GM21528 (cell line): Measurements from ENCODE around the gene TBX4.

Source experiments
- ATAC-seq: cut with Tn5 transposase; IDR thresholded peaks from one replicate; pipeline ENCODE4 v1.9.1; 2021; ENCODE audit warnings: mild to moderate bottlenecking, moderate library complexity; ENCODE audit not compliant: unreplicated experiment, low FRiP score

Gene TBX4

DNA sequence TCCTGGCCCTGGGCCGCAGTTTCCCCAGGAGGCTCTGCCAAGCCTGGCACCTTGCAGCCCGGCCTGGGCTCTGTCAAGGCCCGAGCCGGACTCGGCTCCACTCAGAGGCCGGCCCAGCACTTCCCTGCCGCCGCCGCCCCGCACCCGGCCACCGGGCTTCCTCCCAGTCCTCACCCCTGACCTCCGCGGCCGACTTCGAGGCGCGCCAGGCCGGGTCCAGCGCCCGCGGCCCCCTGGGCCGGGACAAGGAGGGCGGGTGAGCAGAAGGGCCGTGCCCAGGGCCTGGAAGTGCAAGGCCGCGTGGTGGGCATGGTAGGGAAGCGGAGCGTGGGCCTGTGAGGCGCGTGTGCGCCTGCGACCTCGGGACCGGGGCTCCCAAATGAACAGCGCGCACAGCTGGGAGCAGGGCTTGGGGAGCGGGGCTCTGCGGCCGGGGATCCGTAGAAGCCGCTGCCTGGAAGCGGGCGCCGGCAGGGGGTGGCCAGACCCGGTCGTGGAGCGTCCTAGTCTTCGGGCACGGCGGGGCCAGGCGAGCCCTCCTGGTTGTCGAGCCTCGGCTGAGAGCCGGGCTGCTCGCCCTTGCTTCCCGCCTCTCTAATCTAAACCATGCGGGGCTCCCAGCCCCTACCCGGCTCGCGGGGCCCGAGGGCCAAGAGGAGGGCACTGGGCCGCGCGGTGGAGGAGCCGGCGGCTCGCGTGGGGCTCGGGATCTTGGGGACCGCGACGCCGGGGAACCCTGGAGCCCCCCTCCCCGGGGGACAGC, 503 bp upstream of the TBX4 start:
- ATAC-seq, result no peak

- ATAC-seq, result no peak
Observed at GRCh38 chr17:61453566-61454380, 1.6 kb downstream of the TBX4 start.

DNA sequence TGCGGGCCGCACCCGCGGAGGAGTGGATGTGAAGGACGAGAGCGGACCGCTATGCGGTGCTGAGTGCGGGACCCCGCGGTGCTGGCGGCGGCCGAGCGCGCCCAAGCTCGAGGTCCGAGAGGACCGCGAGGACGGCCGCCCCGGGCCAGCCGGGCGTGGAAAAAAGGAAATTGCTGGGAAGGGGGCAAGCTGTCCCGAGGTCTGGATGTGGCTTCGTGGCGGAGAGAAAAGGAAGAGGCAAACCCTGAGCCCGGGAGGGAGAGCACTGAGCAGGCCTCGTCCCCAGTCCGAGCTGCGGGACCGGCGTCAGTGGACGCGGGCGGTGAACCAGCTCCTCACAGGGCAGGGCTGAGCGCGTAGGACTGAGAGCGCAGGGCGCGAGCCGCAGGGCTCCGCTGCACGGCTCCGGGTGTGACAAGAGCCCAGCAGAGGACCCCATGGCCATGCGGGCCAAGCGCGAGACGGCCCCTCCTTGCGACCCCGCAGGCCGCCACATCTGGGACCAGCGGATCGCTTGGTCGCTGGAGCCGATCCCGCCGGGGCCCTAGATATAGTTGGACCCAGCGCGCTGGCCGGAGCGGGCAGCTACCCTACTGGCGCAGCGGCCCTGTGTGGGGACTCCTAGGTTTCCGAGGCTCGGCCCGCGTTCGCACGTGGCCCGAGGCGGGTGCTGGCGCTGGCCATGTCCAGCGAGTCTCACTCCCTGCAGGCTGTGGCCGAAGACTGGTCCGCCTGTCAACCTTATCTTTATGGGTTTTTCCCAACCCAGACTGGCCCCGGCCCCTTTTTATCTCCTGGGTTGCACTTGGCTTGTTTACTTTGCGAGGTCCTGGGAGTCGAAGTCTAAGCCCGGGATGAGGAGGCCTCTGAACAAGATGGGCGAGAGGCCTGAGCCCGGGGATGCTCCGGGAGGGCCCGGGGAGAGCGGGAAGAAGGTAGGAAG, 2.4 kb downstream of the TBX4 start:
- no peak for ATAC-seq

DNA sequence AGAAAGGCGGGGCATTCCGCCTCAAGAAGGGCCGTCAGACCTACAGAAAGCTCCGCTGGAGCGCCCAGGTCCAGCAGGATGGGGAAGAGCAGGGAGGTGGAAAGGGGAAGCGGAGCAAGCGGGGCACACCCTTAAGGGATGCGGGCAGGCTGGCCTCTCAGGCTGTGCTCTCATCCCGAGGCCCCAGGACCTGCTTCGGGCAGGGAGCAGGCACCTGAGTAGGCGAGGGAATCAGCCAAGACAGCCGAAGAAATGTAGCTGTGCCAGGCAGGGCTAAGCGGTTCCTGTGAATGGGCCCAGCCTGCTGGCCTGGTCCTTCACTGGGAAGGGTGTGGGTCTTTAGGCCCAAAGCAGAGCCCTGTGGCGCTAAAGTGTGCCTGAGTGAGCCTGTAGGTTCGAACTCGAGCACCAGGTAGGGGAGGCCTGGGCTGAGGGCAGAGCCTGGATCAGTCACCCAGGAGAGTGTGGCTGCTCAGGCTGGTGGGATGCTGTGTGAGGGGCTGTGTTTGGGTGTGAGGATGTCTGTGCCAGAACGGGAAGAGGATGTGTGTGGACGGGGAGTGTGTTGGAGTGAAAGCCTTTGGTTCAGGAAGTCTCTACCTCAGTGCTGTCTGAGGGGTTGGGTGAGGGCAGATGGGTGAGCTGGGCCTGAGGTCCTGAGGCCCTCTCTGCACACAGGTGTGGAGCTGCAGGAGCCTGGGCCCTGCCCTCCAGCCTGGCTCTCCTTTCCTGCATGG, 3.3 kb downstream of the TBX4 start:
- ATAC-seq, result no peak

- no peak for ATAC-seq
Observed at GRCh38 chr17:61456061-61456681, 3.9 kb downstream of the TBX4 start.

DNA sequence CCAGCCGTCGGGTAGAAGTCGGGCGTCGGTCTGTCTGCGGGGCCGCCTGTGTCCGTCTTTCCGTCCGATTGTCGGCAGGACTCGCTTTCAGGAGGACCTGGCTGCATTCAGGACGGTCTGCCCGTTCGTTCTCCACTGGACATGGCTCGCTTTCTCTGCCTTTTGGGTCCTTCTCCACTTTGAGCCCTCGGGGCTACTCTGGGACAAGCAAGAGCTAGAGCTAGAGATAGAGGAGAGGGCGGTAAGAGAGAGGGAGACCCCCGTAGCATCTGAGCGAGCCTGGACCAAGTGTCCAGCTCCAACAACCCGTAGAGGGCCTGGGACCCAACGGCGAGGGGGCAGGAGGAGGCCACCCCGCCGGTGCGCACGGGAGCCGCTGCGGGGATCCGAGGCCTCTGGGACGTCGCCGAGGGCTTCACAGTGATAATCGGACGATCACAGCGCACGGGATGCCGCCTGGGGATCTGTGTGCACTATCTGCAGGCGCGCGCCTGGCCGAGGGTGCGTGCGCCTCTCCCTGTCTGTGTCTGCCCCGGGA, 4.5 kb downstream of the TBX4 start:
- ATAC-seq, result no peak

DNA sequence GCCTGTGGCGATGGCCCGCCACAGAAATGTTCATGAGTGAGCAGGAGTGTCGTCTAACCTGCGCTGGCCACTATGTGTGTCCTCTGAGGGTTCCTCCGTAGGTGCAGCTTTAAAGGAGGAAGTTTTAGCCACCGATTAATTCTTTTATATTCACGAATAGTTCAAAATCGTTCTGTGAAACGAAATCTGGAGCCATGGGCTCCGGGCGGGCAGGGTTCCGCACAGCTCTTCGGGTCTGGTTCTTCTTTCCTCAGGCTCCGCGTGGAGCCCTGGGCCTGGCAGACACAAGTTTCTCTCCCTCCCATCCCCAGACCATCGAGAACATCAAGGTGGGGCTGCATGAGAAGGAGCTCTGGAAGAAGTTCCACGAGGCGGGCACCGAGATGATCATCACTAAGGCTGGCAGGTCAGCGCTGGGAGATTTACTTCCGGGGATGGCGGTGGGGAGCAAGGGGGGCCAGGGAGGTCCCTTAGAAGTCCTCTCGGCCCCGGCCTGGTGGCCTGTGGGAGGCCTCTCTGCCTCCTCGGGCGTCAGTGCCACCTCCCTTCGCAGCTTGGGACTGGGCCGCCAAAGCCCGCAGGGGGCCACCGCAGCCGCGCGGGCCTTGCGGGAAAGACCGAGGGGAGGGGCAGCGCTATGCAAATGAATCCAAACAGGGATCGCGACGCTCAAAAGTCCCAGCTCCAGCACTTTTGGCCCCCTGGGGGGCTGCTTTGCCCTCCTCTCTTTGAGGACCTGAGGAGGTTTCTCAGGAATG, 5.2 kb downstream of the TBX4 start:
- ATAC-seq, result no peak

DNA sequence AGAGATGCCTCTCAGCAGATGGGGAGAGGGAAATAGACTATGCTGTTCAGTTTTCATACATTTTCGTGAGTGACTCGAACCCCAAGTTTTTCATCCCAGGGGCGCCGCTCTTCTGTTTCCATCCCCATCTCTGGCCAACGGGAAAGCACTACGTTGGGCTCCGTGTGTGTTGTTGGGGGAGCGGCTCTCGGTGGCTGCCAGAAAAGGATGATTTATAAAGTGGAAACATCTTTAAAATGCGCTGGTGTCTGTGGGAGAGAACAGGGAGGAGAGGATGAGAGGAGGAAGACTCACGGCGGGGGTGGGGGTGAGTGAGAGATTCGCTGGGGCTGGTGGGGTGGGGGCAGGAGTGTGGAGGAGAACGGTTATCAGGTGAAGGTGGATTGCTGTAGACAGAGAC, 5.8 kb downstream of the TBX4 start:
- no peak for ATAC-seq

DNA sequence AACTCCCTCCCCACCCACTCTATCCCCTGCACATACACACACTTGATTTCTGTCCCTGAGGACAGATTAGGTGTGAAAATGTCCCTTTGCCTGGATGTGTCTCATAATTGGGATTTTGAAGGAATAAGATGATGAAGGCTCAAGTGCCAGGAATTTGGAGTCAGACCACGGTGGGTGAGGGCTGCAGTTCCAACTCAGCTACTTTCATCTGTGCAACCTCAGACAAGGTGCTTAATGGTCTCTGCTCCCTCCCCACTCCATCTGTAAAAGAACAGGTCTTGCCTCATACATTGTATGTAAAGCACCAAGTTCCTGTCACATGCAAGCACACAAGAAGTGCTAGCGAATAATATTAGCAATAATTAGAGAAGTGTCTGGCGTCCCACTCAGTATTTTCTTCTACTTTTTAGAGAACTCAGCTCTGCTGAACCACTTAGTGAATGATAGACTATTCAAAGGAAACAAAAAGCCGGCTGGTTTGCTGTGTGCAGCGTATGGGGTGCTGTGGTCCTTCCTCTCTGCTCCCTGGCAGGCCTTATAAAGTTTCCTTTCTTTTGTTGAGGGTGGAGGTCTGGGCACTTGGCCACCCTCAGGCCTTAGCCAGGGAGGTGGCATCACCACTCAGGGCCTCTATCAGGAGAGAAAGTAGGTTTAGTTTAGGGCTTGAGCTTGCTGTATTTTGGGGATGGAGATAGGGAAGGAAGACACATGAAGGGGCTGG, 6.4 kb downstream of the TBX4 start:
- ATAC-seq, result no peak

DNA sequence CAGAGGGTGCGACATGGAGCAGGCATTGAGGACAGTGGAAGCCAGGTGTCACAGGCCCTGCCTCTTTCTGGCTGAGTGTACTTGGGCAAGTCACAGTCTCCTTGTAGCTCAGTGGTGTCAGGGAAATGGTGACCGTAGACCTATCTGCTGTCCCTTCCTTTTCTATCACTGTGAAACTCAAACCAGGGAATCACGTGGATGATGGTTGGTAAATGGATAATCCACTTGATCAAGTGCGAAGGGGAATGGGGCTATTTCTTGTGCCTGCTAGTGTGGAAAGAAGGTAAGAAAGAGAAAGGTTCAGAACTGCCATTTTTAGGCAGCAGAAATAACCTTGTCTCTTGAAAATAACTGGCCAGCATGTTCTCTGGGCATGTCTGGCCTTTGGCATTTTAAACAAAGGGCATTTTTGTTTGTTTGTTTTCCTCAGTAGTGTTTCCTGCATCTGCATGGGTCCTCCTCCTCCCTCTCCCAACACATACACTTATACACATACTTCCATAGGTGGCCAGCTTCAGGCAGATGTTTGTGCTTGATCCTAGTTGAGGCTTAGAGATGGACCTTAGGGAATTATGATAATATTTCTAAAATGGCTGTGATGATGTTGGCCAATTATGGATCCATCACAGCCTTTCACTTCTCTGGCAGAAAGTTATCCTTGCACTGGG, 7.1 kb downstream of the TBX4 start:
- no peak for ATAC-seq

DNA sequence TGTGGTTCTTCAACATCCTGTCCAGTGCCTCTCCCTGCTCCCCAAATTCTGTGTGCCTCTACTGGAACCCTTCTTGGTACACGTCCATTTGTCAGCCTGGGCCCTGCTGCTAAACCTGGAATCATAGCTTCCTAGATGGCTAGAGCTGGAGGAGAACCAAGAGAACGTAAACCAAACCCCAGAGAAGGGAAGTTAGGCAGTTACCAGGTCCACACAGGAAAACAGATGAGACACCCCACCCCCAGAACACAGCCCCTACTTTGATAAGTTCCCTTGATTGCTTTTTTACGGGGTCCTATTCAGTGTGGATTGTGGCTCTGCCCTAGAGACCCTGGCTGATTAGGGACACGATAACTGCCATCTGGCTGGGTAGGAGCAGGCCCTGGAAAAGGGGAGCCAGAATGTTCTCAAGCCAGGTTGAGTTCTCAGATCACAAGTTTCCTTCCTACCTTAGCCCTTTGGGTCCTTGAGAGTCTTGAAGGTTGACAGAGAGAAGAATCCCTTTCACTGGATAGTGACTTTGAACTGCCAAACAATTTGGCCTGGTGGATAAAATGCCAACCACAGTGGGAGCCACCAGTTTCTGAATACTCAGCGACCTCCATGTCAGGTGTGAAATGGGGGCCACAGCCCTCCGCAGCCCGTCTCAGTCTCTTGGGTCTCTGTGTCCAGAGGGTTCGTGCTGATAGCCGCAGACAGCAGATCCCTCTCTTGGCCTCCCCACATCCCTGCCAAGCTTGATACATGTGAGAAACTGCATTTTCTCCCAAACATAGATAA, 7.9 kb downstream of the TBX4 start:
- no peak for ATAC-seq

GRCh38 chr17:61460796-61461585, 8.8 kb downstream of the TBX4 start:
- ATAC-seq, result no peak

DNA sequence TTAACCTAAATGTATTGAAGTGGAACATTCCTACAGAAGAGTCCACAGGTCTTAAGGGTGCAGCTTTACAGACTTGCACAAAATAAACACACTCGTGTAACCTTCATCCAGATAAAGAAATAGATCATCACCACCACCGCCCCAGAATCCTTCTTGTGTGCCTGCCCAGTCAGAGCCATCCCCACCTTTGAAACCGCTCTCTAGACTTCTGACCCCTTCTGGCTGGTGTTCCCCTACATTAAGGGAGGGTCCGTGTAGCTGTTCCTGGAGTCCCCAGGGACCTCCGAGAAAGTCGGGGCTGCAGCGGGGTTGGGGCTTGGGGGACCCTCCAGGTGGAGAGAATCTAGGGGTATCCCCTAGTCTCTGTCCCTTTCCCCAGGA, 9.4 kb downstream of the TBX4 start:
- ATAC-seq, result no peak

DNA sequence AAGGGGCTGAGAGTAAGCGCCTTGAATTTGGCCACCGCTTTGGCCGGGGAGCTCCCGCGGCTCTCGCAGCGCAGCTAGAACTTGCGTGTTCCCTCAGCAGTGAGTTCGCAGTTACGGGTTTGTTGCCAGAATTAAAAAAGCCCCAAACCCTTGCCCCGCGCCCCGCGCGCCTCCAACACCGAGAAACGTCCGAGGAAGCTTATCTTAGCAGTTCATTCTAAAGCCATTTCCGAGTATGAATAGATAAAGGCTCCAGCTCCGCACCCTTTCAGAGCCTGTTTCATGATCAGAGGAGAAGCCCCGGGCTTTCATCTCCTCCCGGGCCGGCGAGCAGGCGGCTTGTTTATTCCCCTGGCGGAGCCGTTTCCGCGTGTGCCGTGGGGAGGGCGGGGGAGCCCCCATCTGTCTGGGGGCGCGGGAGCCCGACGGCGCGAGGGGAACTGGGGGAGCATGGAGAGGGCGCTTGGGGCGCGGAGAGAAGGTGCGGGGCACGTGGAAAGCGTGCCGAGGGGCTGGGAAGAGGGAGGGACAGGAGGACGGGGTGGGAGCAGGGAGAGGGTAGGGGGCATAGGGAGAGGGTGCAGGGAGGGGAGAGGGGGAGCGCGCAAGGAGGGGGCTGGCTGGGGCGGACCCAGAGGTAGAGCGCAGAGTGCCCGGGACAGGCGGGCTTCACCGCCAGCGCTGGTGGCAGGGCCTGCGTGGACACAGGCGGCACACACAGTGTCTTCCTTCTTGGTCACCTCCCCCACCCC, 9.9 kb downstream of the TBX4 start:
- ATAC-seq, result no peak

GRCh38 chr17:61462719-61463315, 10.6 kb downstream of the TBX4 start:
- ATAC-seq, result no peak
